Transverse colon (tissue), 4 donors: ENCODE data around the gene PAX9. TPM values are rescaled to one million over a fixed set of nuclear protein-coding genes. Genes with fewer than 3 reads are reported as not detected.

Experiments used
- DNase-seq: peaks from one replicate; pipeline ENCODE4 v3.0.0-alpha.2; 2019
- H3K27ac ChIP-seq, 4 donors: fragments of 200-600 bp; sonication (generic); 2 replicates each; pipeline ENCODE4 v1.5.1; 2016 to 2018; ENCODE audit warnings: inconsistent platforms in 4 of 4
- H3K27me3 ChIP-seq: fragments of 200-600 bp; sonication (generic); 2 replicates; pipeline ENCODE4 v1.5.1; 2017; ENCODE audit warnings: inconsistent platforms
- H3K36me3 ChIP-seq, 4 donors: fragments of 200-600 bp; sonication (generic); 2 replicates each; pipeline ENCODE4 v1.5.1; 2017 to 2019; ENCODE audit warnings: inconsistent platforms in 4 of 4
- H3K4me1 ChIP-seq, 4 donors: fragments of 200-600 bp; sonication (generic); 2 replicates each; pipeline ENCODE4 v1.5.1; 2017 to 2020; ENCODE audit warnings: inconsistent platforms in 4 of 4
- H3K4me3 ChIP-seq, 4 donors: fragments of 200-600 bp; sonication (generic); 1 replicate in 1 of 4; 2 replicates in 3 of 4; pipeline versions ENCODE4 v1.5.1 to v1.6.1; 2017 to 2019; ENCODE audit warnings: inconsistent platforms in 4 of 4
- H3K9me3 ChIP-seq, 2 donors: fragments of 200-600 bp; sonication (generic); 2 replicates each; pipeline ENCODE4 v1.5.1; 2017 to 2019; ENCODE audit warnings: inconsistent platforms in 2 of 2
- CTCF ChIP-seq, 5 experiments: fragments of 200-600 bp in 3 of 5; fragments of 450-650 bp in 2 of 5; sonication (generic) in 3 of 5; IDR thresholded peaks; 1 replicate in 2 of 5; 2 replicates in 3 of 5; pipeline ENCODE4 v1.5.1; 2016 to 2017; ENCODE audit warnings: antibody characterized with exemption in 5 of 5, inconsistent platforms in 3 of 5, mild to moderate bottlenecking in 2 of 5, moderate library complexity in 1 of 5
- EP300 ChIP-seq: sonication (generic); formaldehyde crosslinking; IDR thresholded peaks from one replicate; pipeline ENCODE4 v1.6.1; 2017; ENCODE audit warnings: antibody characterized with exemption, low read depth
- POLR2A ChIP-seq: fragments of 450-650 bp; IDR thresholded peaks from one replicate; pipeline ENCODE4 v1.6.1; 2016; ENCODE audit warnings: antibody characterized with exemption, mild to moderate bottlenecking, moderate library complexity
- POLR2AphosphoS5 ChIP-seq, 3 donors: sonication (generic); formaldehyde crosslinking; IDR thresholded peaks; one replicate each; pipeline ENCODE4 v1.6.1; 2016; ENCODE audit warnings: antibody characterized with exemption in 3 of 3
- WGBS, 2 donors: methylation state at CpG; one replicate each; pipeline ENCODE4 v1.1.5; 2018; ENCODE audit warnings: low coverage in 1 of 2; 5-methylcytosine and 5-hydroxymethylcytosine counted together
- in situ Hi-C, 4 donors: fragments of 200-750 bp; cut with MboI; loops; one replicate each; pipeline versions ENCODE4 v1.15.0 to v1.15.1; 2017; ENCODE audit warnings: low sequenced_read_pairs in 3 of 4, low pct_ligation_motif_present in 1 of 4, low pct_unique_long_range_greater_than_20kb in 1 of 4
- intact Hi-C: fragments of 100-400 bp; cut with DNase I; formaldehyde crosslinking; loops from one replicate; pipeline ENCODE4 v1.15.1; 2023; ENCODE audit warnings: low total_unique reads
- total RNA-seq, 4 donors: library from RNA; depleted of rRNA; stranded (reverse); fragments of >200 nt; gene quantifications; one replicate each; pipeline ENCODE4 v1.1.0, GENCODE V29; 2016

PAX9 gene
- total RNA-seq, 4 donors from 2014 or later, result 0.79 TPM; not detected in 3

GRCh38 chr14:36664322-36665193 is 2.9 kb downstream of the PAX9 start:
- no peak for TF ChIP-seq EP300
- no peak for TF ChIP-seq POLR2AphosphoS5 (IDR thresholded peaks at IDR 0.05)
- no peak for TF ChIP-seq CTCF (IDR thresholded peaks at IDR 0.05)
- no peak for TF ChIP-seq POLR2A

GRCh38 chr14:36665887-36666415 is 4.3 kb downstream of the PAX9 start:
- in situ Hi-C loops, result loop anchor here in 2 of 4 donors (25.0 kb wide), 2 partner anchors 271 to 496 kb away; partner anchors contain the start of gene SLC25A21 (in 1 of the 2)
- 77% methylated on average over 8 to 17 of the region's 18 CpGs for WGBS, 2 donors
- no peak overlapping the region for H3K4me3 ChIP-seq

More at GRCh38 chr14:36664322-36665193, 2.9 kb downstream of the PAX9 start:
- Histone ChIP-seq H3K9me3 (no peaks in the 10 kb centered on the region), H3K36me3 (no peaks in the 10 kb centered on the region), H3K4me3 (no peak overlapping the region), H3K4me1 (peaks cover 21 to 43% (median 36%) of the 10 kb centered on the region in 4 donors), H3K27ac (no peak overlapping the region), H3K27me3 (peaks cover 100% of the 10 kb centered on the region)
- WGBS, 2 donors, result 11 to 15% methylated on average over 8 to 9 of the region's 9 CpGs
- in situ Hi-C loops (loop anchor here in 2 of 4 donors (25.0 kb wide), 2 partner anchors 273 to 498 kb away; partner anchors contain the start of gene SLC25A21 (in 1 of the 2)), intact Hi-C loops (no loop called here)
- DNase-seq, result no peak

GRCh38 chr14:36666416-36667206 is 5.0 kb downstream of the PAX9 start:
- no peak for DNase-seq
- no peak overlapping the region for H3K27ac ChIP-seq
- no peak overlapping the region for H3K4me3 ChIP-seq
- intact Hi-C loops (no loop called here), in situ Hi-C loops (loop anchor here in 2 of 4 donors (25.0 kb wide), 2 partner anchors 271 to 496 kb away; partner anchors contain the start of gene SLC25A21 (in 1 of the 2))
- WGBS, 2 donors, result 18 to 37% methylated on average over 2 to 45 of the region's 68 CpGs
- H3K36me3 ChIP-seq, result no peaks in the 10 kb centered on the region
- TF ChIP-seq EP300 (no peak), POLR2A (no peak), POLR2AphosphoS5 (IDR thresholded peaks at IDR 0.05) (no peak), CTCF (IDR thresholded peaks at IDR 0.05) (no peak)
- H3K9me3 ChIP-seq, result no peaks in the 10 kb centered on the region
- H3K4me1 ChIP-seq, result peaks cover 21 to 33% (median 29%) of the 10 kb centered on the region in 4 donors
- H3K27me3 ChIP-seq, result peaks cover 99% of the 10 kb centered on the region

More at GRCh38 chr14:36665887-36666415, 4.3 kb downstream of the PAX9 start:
- Histone ChIP-seq H3K4me1 (peaks cover 21 to 40% (median 34%) of the 10 kb centered on the region in 4 donors), H3K27me3 (peaks cover 100% of the 10 kb centered on the region), H3K27ac (no peak overlapping the region), H3K36me3 (no peaks in the 10 kb centered on the region), H3K9me3 (no peaks in the 10 kb centered on the region)
- DNase-seq, result no peak
- TF ChIP-seq POLR2AphosphoS5 (IDR thresholded peaks at IDR 0.05) (no peak), POLR2A (no peak), CTCF (IDR thresholded peaks at IDR 0.05) (no peak), EP300 (no peak)
- intact Hi-C loops, result no loop called here
